HG03354 (cell line): ENCODE measurements around the gene CISD1.

Experiments used
- ATAC-seq: cut with Tn5 transposase; IDR thresholded peaks from one replicate; pipeline ENCODE4 v1.9.1; 2021; ENCODE audit warnings: mild to moderate bottlenecking; ENCODE audit not compliant: unreplicated experiment, poor library complexity, severe bottlenecking

The CISD1 gene

DNA sequence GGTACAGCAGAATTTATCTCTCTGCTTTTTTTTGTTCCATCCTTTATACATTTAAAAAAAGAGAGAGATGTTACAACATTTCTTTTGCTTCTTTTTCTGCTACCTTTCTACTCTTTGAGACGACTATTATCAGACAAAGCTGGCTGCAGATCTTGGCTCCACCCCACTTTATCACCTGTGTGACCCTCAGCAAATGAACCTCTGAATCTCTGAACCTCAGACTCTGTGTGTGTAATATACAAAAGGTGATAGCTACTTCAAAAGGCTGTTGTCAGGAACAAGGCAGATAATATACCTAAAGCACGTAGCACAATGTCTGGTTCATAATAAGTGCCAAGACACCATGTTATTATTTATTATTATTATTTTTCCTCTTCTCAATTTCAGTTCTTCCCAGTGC, 33.3 kb downstream of the CISD1 start:
- ATAC-seq = no peak

DNA sequence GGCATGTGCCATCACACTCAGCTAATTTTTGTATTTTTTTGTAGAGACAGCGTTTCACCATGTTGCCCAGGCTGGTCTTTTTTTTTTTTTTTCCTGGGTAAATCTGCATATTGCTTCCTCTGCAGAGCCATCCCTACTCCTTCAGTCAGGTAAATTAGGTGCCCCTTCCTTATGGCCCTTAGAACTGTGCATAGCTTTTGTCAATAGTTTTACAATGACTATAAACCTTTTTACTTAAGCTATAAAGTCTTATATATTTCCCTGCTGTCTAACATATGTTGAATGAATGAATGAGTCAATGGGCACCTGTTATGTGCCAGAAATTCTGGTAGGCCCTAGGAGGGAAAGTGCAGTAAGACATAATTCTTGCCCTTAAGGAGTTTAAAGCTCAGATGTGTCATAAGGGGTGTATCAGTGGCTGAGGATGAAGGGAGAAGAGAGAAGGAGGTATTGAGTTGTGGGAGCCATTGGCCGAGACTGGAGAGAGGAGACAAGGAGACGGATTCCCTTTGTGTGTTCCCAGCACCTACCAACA, 35.2 kb downstream of the CISD1 start:
- no peak for ATAC-seq

- no peak for ATAC-seq
Measured at GRCh38 chr10:58305821-58306220, 36.9 kb downstream of the CISD1 start.

DNA sequence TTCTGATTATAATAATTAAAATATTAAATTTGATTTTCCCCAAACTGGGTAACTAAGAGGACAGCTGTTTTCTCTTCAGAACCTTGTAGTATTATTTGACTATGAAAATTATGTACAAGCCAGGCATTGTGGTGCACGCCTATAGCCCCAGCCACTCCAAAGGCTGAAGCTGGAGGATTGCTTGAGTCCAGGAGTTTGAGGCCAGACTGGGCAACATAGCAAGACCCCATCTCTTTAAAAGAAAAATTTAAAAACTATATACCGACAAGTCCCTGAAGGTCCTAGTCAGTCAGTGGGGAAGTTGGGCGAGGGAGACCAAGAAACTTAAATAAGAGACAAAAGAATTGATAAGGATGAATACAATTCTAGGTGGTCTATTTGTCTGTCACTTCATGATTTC, 38.7 kb downstream of the CISD1 start:
- ATAC-seq = no peak

DNA sequence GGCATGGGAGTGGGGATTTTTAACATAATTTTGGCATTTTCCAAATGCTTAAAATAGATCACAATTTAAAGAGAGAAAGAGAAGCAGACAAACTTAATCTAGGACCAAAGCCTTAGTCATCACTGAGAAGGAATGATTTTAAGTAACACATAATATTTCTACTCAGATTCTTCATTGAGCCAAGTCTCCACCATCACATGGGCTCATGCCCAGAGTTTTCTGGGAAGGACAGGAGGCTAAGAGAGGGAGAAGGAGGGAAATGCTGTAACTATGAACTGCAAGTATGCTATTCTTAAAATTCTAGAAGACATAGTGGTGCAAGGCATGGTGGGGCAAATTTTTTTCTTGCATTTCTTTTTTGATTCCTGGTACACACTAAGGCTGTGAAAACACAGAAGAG, 42.1 kb downstream of the CISD1 start:
- no peak for ATAC-seq

GRCh38 chr10:58316874-58317273, 47.9 kb downstream of the CISD1 start:
- ATAC-seq = no peak

DNA sequence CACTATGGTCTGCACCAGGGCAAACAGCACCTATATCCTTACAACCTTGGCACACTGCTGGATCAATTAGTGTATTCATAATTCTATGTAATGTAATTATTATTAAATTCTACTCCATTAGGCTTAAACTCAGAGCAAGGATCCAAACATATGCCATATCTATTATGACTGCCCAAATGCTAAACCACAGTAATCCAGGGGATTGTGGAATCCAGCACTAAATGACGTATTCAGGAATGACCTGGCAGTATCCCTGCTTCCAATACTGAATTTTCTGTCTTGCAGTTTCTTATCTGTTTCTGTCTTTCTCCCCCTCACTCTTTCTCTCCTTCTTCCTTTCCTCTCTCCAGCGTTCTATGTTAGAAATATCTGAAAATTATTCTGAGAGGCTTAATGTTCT, 49.4 kb downstream of the CISD1 start:
- ATAC-seq = no peak

DNA sequence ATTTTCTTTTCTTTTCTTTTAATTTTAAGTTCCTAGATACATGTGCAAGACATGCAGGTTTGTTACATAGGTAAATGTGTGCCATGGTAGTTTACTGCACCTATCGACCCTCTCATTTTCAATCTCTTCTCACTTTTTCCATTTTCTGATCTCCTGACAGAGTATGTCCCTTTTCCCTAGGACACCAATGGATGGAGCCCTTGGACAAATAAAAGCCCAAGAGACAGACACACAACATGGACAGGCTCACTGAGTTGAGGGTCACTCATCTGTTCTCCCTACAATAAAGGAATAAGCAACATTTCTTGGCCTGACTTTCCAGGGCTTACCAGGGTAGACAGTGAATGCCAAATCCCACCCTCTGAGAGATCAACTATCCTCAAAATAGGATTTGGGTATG, 50.6 kb downstream of the CISD1 start:
- no peak for ATAC-seq

DNA sequence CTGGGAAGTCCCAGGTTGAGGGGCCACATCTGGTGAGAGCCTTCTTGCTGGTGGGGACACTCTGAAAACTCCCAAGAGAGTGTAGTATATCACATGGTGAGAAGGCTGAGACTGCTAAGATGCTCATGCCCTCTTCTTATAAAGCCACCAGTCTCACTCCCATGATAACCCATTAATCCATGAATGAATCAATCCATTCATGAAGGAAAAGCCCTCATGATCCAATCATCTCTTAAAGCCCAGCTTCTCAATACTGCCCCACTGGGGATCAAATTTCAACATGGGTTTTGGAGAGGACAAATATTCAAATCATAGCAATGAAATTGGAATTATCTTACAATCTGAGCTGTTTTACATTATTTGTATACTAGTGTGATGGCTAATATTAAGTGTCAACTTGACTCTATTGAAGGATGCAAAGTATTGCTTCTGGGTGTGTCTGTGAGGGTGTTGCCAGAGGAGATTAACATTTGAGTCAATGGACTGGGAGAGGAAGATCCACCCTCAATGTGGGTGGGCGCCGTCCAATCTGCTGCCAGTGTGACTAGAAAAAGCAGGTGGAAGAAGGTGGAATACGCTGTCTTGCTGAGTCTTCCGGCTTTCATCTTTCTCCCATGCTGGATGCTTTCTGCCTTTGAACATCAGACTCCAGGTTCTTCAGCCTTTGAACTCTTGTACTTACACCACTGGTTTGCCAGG, 51.5 kb downstream of the CISD1 start:
- no peak for ATAC-seq

DNA sequence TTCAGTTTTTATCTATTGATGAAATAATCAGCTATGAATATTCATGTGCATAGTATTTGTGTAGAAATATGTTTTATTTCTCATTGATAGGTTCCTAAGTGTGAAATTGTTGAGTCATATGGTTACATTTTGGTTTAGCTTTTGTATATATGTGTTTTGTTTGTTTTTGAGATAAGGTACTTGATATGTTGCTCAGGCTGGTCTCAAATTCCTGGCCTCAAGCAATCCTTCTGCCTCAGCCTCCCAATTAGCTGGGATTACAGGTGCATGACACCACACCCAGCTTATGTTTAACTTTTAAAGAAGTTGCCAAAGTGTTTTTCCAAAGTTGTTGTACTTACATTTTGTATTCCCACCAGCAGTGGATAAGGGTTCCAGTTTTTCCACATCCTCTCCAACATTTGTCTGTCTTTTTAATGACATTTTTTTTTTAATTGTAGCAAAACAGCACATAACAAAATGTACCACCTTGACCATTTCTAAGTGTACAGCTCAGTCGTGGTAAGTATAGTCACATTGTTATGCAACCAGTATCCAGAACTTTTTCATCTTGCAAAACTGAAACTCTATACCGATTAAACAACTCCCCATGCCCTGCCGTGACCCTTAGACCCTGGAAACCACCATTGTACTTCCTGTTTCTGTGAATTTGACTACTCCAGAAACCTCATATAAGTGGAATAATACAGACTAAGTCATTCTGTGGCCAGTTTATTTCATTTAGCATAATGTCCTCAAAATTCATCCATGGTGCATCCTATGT, 53.3 kb downstream of the CISD1 start:
- ATAC-seq = peak; percentile 90

DNA sequence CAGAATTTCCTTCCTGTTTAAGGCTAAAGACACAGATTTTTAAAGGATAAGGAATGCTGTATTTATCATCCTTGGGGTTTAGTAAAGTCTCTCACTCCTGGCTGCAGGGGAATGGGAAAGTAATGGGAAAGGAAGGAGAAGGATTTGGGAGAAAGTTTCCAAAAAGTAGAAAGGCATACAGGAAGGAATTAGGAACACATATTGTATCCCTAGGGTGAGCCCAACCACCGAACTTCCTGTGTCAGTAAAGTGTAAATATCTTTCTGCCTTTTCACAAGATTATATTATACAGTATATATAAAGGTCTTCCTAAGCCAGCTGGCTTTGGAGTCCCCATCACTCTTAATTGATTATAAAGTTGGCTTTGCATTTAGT, 53.9 kb downstream of the CISD1 start:
- no peak for ATAC-seq

DNA sequence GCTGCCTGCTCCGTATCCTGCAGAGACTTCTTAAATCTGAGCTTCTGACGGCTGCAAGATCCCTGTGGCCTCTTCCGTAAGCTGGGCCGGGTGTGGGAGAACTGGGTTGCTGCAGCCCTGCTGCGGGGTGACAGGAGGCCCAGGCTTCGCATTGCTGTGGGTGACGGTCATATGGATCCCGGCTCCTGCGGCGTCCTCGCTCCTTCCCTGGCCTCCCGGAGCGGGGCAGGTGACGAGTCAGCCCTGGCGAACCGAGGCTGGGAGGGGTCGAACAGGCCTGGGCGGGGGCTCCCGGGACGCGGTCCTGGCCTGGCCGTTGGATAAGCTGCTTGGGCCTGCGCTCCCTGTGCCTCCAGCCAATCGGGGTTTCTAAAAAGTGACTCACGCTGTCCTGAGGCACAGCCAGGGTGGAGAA, 58.0 kb downstream of the CISD1 start:
- no peak for ATAC-seq

GRCh38 chr10:58328233-58328632, 59.3 kb downstream of the CISD1 start:
- ATAC-seq = no peak

- ATAC-seq = no peak
Measured at GRCh38 chr10:58330431-58330830, 61.5 kb downstream of the CISD1 start.

GRCh38 chr10:58331646-58332045, 62.7 kb downstream of the CISD1 start:
- no peak for ATAC-seq

DNA sequence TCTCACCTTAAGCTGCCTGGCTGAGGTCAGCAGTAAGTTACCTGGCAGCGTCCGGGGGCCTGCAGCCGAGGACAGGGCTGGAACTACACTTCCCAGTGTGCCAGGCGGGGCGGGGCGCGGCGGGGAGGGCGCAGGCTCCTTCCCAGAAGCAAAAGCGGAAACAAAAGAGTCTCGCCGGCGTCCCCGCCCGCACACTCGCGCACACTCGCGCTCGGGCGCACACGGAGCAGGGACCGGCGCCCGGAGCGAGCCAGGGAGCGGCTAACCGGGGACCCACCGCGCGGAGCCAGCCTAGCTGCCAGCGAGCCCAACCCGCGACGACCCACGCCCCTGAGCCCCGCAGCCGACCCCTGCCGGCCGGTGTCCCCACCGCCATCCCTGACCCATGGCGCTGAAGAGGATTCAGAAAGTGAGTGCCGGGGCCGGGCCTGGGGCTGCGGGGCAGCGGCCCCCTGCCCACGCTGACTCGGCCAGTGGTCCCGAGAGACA, 65.9 kb downstream of the CISD1 start, which contains the start of gene UBE2D1:
Gene UBE2D1 (plus strand): TSS at position 190 of the 489 bp plus-strand sequence. CDS start 196 bp downstream, at position 386.
- peak; percentile 96 for ATAC-seq

GRCh38 chr10:58335306-58336005, 66.5 kb downstream of the CISD1 start:
- peak; percentile 60 for ATAC-seq

DNA sequence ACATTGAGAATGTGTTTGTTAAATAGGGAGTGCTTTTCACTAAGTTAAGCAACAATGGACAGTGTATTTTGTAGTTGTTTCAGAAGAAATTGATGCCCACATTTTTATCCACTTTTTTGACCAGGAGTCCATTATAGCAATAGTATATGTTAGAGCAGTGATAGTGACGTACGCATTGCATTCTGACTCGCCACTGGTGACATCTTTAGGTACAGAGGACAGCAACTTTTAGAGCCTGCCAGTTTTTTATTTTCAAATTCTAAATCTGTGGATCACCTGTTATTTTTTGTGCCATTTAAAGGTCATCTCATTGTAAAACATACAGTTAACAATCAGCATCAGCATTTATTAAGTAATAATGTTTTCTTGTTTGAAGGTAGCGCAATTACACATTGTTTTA, 67.3 kb downstream of the CISD1 start:
- ATAC-seq = no peak
